K562 (cell line): Measurements from ENCODE around the gene GP1BA.

Experiments
- BHLHE40 ChIP-seq: IDR thresholded peaks from 2 replicates; pipeline ENCODE4 v1.6.1; 2011; ENCODE audit warnings: low read length, improper control_type of control experiment
- CBX1 ChIP-seq: sonication (generic); IDR thresholded peaks from 2 replicates; pipeline ENCODE4 v1.6.1; 2016; ENCODE audit warnings: antibody characterized with exemption, low read depth, mild to moderate bottlenecking
- CTCF ChIP-seq, 3 experiments: IDR thresholded peaks in 2 of 3; conservative IDR thresholded peaks in 1 of 3; 2 replicates each; pipeline ENCODE4 v1.5.1; 2011 to 2012; ENCODE audit warnings: low read length in 3 of 3, mild to moderate bottlenecking in 3 of 3, control low read depth in 2 of 3, improper control_type of control experiment in 1 of 3, inconsistent platforms in 1 of 3, low read depth in 1 of 3, mixed read lengths in 1 of 3, moderate library complexity in 1 of 3; ENCODE audit not compliant: insufficient read depth in 2 of 3
- NR1H2 ChIP-seq: sonication (generic); formaldehyde crosslinking; IDR thresholded peaks from 2 replicates; pipeline ENCODE4 v1.4.0; 2020; ENCODE audit warnings: mild to moderate bottlenecking, missing genetic modification reagents
- POLR2A ChIP-seq: fragments of 450-650 bp; conservative IDR thresholded peaks from 2 replicates; pipeline ENCODE4 v1.6.1; 2016
- RAD51 ChIP-seq: fragments of 450-650 bp; IDR thresholded peaks from 2 replicates; pipeline ENCODE4 v1.7.1; 2016; ENCODE audit warnings: low read depth, mild to moderate bottlenecking, borderline replicate concordance
- ZNF3 ChIP-seq: fragments of 250-450 bp; sonication (Bioruptor Pico); IDR thresholded peaks from 2 replicates; pipeline ENCODE4 v1.5.0; 2021; ENCODE audit warnings: mild to moderate bottlenecking, moderate library complexity
- ZNF324 ChIP-seq: fragments of 250-450 bp; sonication (Bioruptor Pico); IDR thresholded peaks from 2 replicates; pipeline ENCODE4 v1.4.0; 2020; ENCODE audit warnings: mild to moderate bottlenecking
- TF ChIP-seq, protein P1 (sequence below), 2 experiments: fragments of 450-650 bp in 1 of 2; sonication (generic) in 1 of 2; formaldehyde crosslinking in 1 of 2; IDR thresholded peaks; 2 replicates each; pipeline versions ENCODE4 v1.7.1 to v1.9.0; 2016 to 2022; ENCODE audit warnings: inconsistent platforms in 1 of 2, mild to moderate bottlenecking in 1 of 2, missing genetic modification reagents in 1 of 2

DNA sequence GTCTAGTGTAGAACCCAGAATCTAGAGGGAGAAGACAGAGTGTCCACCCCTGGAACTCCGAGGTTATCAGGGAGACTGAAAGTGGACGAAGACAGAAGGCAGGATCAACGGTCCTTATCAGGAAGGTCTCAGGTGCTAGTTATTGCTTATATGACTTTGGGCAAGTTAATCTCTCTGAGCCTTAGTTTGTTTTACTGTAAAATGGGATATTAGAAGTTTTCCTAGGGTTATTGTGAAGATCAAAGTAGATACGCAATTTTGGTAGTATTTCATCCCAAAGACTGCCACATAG lies 9.2 kb downstream of the GP1BA start:
- TF ChIP-seq ZNF324 (CRISPR knock-in tag) (no peak), ZNF3 (CRISPR knock-in tag) (no peak), BHLHE40 (no peak), RAD51 (no peak), POLR2A (no peak), CTCF (IDR thresholded peaks at IDR 0.05 in 2 of 3, conservative IDR thresholded peaks at IDR 0.05 in 1 of 3; ENCODE audit: insufficient read depth in 2 of 3, low read depth in 1 of 3, low read length in 3 of 3) (no peak), NR1H2 (CRISPR knock-in tag) (no peak), CBX1 (no peak)
- TF ChIP-seq, protein P1, sequence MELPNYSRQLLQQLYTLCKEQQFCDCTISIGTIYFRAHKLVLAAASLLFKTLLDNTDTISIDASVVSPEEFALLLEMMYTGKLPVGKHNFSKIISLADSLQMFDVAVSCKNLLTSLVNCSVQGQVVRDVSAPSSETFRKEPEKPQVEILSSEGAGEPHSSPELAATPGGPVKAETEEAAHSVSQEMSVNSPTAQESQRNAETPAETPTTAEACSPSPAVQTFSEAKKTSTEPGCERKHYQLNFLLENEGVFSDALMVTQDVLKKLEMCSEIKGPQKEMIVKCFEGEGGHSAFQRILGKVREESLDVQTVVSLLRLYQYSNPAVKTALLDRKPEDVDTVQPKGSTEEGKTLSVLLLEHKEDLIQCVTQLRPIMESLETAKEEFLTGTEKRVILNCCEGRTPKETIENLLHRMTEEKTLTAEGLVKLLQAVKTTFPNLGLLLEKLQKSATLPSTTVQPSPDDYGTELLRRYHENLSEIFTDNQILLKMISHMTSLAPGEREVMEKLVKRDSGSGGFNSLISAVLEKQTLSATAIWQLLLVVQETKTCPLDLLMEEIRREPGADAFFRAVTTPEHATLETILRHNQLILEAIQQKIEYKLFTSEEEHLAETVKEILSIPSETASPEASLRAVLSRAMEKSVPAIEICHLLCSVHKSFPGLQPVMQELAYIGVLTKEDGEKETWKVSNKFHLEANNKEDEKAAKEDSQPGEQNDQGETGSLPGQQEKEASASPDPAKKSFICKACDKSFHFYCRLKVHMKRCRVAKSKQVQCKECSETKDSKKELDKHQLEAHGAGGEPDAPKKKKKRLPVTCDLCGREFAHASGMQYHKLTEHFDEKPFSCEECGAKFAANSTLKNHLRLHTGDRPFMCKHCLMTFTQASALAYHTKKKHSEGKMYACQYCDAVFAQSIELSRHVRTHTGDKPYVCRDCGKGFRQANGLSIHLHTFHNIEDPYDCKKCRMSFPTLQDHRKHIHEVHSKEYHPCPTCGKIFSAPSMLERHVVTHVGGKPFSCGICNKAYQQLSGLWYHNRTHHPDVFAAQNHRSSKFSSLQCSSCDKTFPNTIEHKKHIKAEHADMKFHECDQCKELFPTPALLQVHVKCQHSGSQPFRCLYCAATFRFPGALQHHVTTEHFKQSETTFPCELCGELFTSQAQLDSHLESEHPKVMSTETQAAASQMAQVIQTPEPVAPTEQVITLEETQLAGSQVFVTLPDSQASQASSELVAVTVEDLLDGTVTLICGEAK (IDR thresholded peaks at IDR 0.05), result no peak
- TF ChIP-seq, protein P1 (CRISPR knock-in tag; IDR thresholded peaks at IDR 0.05), result no peak
